ENCODE results near the gene PRSS22.

PRSS22 gene

DNA sequence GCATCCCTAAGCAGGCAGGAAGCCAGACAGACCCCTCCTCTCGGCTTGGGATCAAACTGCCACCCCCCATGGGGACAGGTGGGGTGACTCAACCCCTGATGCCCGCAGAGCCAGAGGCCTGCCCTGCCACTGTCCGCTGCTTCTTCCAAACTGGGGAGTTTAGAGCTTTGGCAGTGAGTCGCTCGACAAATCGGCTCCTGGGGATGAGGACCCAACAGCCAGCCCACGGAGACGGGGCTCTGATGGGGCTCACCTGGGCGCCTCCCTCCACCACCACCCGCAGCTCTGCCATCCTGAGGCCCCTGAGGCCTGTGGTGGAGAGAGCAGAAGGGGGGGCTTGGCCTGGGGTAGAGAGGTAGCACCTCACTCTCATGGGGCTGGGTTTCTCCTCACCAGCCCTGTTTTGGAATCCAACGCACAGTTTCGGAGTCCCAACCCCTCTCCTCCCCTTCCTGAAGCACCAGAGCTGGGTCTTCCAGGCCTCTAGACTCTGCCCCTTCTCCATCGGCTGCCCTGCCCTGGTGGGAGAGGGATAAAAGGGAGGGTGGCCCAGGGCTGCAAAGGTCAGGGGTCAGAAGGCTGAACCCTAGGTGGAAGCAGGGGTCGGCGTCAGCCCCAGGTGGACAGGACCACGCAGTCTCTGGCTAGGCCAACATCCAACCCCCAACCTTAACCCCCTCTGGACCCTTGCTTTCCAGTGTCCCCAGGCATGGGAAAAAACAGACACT lies 5.8 kb downstream of the PRSS22 start:
- H3K36me3 ChIP-seq, result no peaks in the 10 kb centered on the region
- peaks cover 10% of the 10 kb centered on the region for H3K9me3 ChIP-seq (ENCODE audit: severe bottlenecking)
- no peaks in the 10 kb centered on the region for H3K27me3 ChIP-seq (ENCODE audit: insufficient read depth, low read depth, severe bottlenecking)
- DNase-seq, result no peak
- TF ChIP-seq, protein P1, sequence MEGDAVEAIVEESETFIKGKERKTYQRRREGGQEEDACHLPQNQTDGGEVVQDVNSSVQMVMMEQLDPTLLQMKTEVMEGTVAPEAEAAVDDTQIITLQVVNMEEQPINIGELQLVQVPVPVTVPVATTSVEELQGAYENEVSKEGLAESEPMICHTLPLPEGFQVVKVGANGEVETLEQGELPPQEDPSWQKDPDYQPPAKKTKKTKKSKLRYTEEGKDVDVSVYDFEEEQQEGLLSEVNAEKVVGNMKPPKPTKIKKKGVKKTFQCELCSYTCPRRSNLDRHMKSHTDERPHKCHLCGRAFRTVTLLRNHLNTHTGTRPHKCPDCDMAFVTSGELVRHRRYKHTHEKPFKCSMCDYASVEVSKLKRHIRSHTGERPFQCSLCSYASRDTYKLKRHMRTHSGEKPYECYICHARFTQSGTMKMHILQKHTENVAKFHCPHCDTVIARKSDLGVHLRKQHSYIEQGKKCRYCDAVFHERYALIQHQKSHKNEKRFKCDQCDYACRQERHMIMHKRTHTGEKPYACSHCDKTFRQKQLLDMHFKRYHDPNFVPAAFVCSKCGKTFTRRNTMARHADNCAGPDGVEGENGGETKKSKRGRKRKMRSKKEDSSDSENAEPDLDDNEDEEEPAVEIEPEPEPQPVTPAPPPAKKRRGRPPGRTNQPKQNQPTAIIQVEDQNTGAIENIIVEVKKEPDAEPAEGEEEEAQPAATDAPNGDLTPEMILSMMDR (IDR thresholded peaks at IDR 0.05; ENCODE audit: low read depth, low read length), result no peak
- no peak overlapping the region for H3K4me3 ChIP-seq (ENCODE audit: low read depth, low read length)
- no peak overlapping the region for H3K27ac ChIP-seq

GRCh38 chr16:2848933-2849725 lies 8.8 kb downstream of the PRSS22 start:
- no peaks in the 10 kb centered on the region for H3K27me3 ChIP-seq (ENCODE audit: insufficient read depth, low read depth, severe bottlenecking)
- H3K4me3 ChIP-seq (ENCODE audit: low read depth, low read length), result no peak overlapping the region
- H3K27ac ChIP-seq, result no peak overlapping the region
- peaks cover 2% of the 10 kb centered on the region for H3K9me3 ChIP-seq (ENCODE audit: severe bottlenecking)
- TF ChIP-seq, protein P1 (IDR thresholded peaks at IDR 0.05; ENCODE audit: low read depth, low read length), result no peak
- H3K36me3 ChIP-seq, result no peaks in the 10 kb centered on the region
- no peak for DNase-seq

DNA sequence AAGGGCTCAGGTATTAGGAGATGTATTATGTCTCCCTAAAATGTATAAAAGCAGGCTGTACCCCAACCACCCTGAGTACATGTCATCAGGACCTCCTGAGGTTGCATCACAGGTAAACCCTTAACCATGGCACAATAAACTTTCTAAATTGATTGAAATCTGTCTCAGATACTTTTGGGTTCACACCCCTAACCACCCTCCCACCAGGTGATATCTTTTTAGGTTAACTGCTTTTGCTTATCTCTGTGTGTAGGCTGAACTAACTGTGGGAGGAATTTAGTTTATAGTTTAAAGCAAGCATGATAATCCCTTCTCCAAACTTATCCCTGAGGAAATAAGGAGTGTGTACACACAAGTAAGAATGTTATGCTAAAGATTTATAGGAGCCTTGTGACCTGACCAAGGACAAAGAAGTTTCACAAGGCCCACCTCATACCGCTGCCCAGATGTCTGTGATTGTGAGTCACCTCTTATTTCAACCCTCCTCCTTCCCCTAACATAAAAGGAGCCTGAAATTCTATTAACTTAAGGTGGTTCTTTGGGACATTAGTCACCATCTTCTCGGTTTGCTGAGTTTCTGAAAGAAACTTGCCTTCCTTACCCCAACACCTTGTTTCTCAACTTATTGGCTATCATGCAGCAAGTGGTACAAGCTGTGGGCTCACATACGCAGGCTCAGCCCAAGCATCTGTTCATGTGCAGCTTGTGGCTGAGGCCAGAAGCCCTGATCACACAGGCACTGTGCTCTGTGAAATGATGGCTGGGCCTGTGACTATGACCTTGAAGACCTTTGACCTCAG lies 11.3 kb downstream of the PRSS22 start:
- no peak for DNase-seq
- Histone ChIP-seq H3K27me3 (ENCODE audit: insufficient read depth, low read depth, severe bottlenecking) (no peaks in the 10 kb centered on the region), H3K9me3 (ENCODE audit: severe bottlenecking) (no peaks in the 10 kb centered on the region), H3K4me3 (ENCODE audit: low read depth, low read length) (no peak overlapping the region), H3K36me3 (no peaks in the 10 kb centered on the region), H3K27ac (no peak overlapping the region)
- TF ChIP-seq, protein P1 (IDR thresholded peaks at IDR 0.05; ENCODE audit: low read depth, low read length), result no peak

DNA sequence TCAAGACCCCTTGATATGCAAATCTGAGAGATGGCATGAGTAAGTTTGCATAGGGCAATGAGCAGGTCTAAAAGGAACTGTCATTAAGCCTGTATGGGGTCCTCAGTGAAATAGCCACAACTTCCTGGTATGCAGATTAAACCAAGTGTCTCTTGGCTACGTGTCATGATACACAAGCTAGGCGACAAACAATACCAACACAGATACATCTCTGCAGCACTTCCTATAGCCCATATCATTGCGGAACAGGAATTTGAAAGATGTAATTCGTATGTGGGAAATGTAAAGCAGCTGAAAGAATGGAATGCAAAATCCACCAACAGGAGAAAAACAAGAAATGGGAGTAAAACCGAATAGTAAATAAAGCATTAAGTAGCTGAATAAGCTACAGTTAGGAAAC lies 12.9 kb downstream of the PRSS22 start:
- TF ChIP-seq, protein P1 (IDR thresholded peaks at IDR 0.05; ENCODE audit: low read depth, low read length), result no peak
- Histone ChIP-seq H3K4me3 (ENCODE audit: low read depth, low read length) (no peak overlapping the region), H3K27me3 (ENCODE audit: insufficient read depth, low read depth, severe bottlenecking) (no peaks in the 10 kb centered on the region), H3K27ac (no peak overlapping the region), H3K9me3 (ENCODE audit: severe bottlenecking) (no peaks in the 10 kb centered on the region), H3K36me3 (no peaks in the 10 kb centered on the region)
- no peak for DNase-seq

GRCh38 chr16:2843526-2843925 lies 14.4 kb downstream of the PRSS22 start:
- Histone ChIP-seq H3K9me3 (ENCODE audit: severe bottlenecking) (no peaks in the 10 kb centered on the region), H3K27ac (no peak overlapping the region), H3K36me3 (no peaks in the 10 kb centered on the region), H3K4me3 (ENCODE audit: low read depth, low read length) (no peak overlapping the region), H3K27me3 (ENCODE audit: insufficient read depth, low read depth, severe bottlenecking) (no peaks in the 10 kb centered on the region)
- DNase-seq, result no peak
- TF ChIP-seq, protein P1 (IDR thresholded peaks at IDR 0.05; ENCODE audit: low read depth, low read length), result no peak

All from WERI-Rb-1 (cell line).